Liver (tissue), 3 donors: Measurements from ENCODE around the gene LATS2.
"Not testable (repeated sequence)": the region's sequence is repeated elsewhere in the genome, so short reads cannot be mapped to it uniquely, and the experiment has no call there.

ENCODE experiments used
- ATF3 ChIP-seq: IDR thresholded peaks from 2 replicates; pipeline ENCODE4 v1.6.1; 2016; ENCODE audit warnings: antibody characterized with exemption
- CTCF ChIP-seq: fragments of 150-350 bp; IDR thresholded peaks from 2 replicates; pipeline ENCODE4 v1.5.1; 2017; ENCODE audit warnings: improper control_type of control experiment, low read depth, low read length; ENCODE audit not compliant: missing input control
- FOXA1 ChIP-seq: IDR thresholded peaks from 2 replicates; pipeline ENCODE4 v1.6.1; 2016; ENCODE audit warnings: antibody characterized with exemption
- HNF4G ChIP-seq: IDR thresholded peaks from 2 replicates; pipeline ENCODE4 v1.6.1; 2016; ENCODE audit warnings: antibody characterized with exemption
- JUND ChIP-seq, 2 donors: IDR thresholded peaks; 2 replicates each; pipeline ENCODE4 v1.6.1; 2016; ENCODE audit warnings: antibody characterized with exemption in 2 of 2
- MAX ChIP-seq: IDR thresholded peaks from 2 replicates; pipeline ENCODE4 v1.6.1; 2016; ENCODE audit warnings: antibody characterized with exemption
- REST ChIP-seq: IDR thresholded peaks from 2 replicates; pipeline ENCODE4 v1.6.1; 2016; ENCODE audit warnings: antibody characterized with exemption, mild to moderate bottlenecking
- SP1 ChIP-seq: IDR thresholded peaks from 2 replicates; pipeline ENCODE4 v1.6.1; 2018; ENCODE audit warnings: antibody characterized with exemption, mild to moderate bottlenecking
- TAF1 ChIP-seq: conservative IDR thresholded peaks from 2 replicates; pipeline ENCODE4 v1.6.1; 2016; ENCODE audit warnings: antibody characterized with exemption, mild to moderate bottlenecking
- YY1 ChIP-seq: IDR thresholded peaks from 2 replicates; pipeline ENCODE4 v1.6.1; 2016; ENCODE audit warnings: antibody characterized with exemption, mild to moderate bottlenecking
- ZBTB33 ChIP-seq: IDR thresholded peaks from 2 replicates; pipeline ENCODE4 v1.6.1; 2016; ENCODE audit warnings: antibody characterized with exemption
- donor health status: healthy.
- donor health status: healthy.

GRCh38 chr13:20957049-20957620 is 104.3 kb downstream of the LATS2 start:
- not testable (repeated sequence) for TF ChIP-seq CTCF; REST; ATF3; MAX; FOXA1; JUND (IDR thresholded peaks at IDR 0.05); TAF1; SP1; YY1; ZBTB33; HNF4G
